Right lobe of liver (tissue), 4 donors: Measurements from ENCODE around the gene SOST.

ENCODE experiments used
- POLR2A ChIP-seq: fragments of 450-650 bp; IDR thresholded peaks from one replicate; pipeline ENCODE4 v1.6.1; 2017; ENCODE audit warnings: antibody characterized with exemption, mild to moderate bottlenecking
- TF ChIP-seq, protein P1 (sequence below), 4 donors: fragments of 200-600 bp in 3 of 4; fragments of 450-650 bp in 1 of 4; IDR thresholded peaks; one replicate each; pipeline versions ENCODE4 v1.5.1 to v1.8.0; 2016 to 2022; ENCODE audit warnings: antibody characterized with exemption in 4 of 4, mild to moderate bottlenecking in 2 of 4
- donor health status: DM: no; HTN: no; CAD: no.
- donor health status: DM: no; HTN: no; CAD: no.
- donor health status: DM: no; HTN: yes; CAD: no.

DNA sequence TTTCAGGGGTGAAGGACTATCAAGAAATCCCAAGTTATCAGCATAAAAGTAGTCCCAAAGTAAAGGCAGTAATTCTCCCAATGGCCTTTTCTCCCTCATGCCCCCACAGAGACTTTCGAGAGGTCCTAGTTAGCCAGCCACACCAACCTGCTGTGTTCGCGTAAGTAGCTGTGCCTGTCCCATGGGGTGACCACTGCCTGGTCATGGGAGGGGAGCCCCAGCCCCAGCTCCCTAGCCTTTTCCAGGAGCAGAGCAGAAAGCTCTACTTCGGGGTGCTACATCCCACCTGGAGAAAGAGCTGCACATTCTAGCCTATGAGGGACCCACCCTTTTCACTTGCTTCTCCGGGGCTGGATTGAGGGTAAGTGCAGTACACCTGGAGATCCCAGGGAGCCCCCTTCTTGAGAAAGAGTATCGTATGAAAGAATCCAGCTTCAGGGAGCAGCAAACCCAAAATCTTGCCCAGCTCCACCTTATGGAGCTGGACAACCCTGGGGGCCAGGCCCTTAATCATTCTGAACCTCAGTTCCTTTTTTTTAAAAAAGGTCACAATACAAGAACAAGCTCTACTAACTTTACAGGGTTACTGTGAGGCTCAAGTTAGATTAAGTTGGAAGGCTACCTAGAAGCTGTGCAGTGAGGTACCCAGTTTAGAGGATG is 8.6 kb upstream of the SOST start:
- TF ChIP-seq, protein P1, sequence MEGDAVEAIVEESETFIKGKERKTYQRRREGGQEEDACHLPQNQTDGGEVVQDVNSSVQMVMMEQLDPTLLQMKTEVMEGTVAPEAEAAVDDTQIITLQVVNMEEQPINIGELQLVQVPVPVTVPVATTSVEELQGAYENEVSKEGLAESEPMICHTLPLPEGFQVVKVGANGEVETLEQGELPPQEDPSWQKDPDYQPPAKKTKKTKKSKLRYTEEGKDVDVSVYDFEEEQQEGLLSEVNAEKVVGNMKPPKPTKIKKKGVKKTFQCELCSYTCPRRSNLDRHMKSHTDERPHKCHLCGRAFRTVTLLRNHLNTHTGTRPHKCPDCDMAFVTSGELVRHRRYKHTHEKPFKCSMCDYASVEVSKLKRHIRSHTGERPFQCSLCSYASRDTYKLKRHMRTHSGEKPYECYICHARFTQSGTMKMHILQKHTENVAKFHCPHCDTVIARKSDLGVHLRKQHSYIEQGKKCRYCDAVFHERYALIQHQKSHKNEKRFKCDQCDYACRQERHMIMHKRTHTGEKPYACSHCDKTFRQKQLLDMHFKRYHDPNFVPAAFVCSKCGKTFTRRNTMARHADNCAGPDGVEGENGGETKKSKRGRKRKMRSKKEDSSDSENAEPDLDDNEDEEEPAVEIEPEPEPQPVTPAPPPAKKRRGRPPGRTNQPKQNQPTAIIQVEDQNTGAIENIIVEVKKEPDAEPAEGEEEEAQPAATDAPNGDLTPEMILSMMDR (IDR thresholded peaks at IDR 0.05), result no peak
- no peak for TF ChIP-seq POLR2A
